Measurements from ENCODE around the gene FBXL14.

DNA sequence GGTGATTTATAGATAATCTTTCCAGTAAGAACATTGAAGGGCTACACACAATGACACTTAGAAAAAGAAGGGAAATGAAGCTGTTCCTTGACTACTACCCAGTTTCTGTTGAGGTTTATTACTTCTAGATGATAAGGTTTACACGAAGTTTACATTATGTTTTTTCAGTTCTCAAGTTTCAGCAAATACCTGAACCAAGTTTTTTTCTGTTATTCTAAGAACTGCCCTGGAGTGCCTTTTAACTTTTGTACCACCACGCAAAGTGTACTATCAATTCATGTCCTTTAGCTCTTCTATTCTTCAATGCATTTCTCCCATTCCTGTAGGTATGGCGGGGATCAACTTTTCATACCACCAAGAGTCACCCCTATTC is 5.8 kb downstream of the FBXL14 start:
- TF ChIP-seq, protein P1, sequence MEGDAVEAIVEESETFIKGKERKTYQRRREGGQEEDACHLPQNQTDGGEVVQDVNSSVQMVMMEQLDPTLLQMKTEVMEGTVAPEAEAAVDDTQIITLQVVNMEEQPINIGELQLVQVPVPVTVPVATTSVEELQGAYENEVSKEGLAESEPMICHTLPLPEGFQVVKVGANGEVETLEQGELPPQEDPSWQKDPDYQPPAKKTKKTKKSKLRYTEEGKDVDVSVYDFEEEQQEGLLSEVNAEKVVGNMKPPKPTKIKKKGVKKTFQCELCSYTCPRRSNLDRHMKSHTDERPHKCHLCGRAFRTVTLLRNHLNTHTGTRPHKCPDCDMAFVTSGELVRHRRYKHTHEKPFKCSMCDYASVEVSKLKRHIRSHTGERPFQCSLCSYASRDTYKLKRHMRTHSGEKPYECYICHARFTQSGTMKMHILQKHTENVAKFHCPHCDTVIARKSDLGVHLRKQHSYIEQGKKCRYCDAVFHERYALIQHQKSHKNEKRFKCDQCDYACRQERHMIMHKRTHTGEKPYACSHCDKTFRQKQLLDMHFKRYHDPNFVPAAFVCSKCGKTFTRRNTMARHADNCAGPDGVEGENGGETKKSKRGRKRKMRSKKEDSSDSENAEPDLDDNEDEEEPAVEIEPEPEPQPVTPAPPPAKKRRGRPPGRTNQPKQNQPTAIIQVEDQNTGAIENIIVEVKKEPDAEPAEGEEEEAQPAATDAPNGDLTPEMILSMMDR (IDR thresholded peaks at IDR 0.05): no peak
- no peak for TF ChIP-seq POLR2A (IDR thresholded peaks at IDR 0.05)
- no peak for TF ChIP-seq POLR2AphosphoS5 (IDR thresholded peaks at IDR 0.05)

Measured in prostate gland (tissue), 2 donors.